ENCODE data around the gene KRT14.

KRT14 gene

GRCh38 chr17:41575336-41575735 lies 11.4 kb downstream of the KRT14 start:
- H3K27ac ChIP-seq = no peak overlapping the region
- no peak for TF ChIP-seq CTCF (conservative IDR thresholded peaks at IDR 0.05)

GRCh38 chr17:41571561-41572434 lies 14.9 kb downstream of the KRT14 start, which contains the start of gene KRT9:
TSS of gene KRT9 (minus strand) at chr17:41572059. CDS start at chr17:41571992, 67 bp downstream.
- H3K27ac ChIP-seq = no peak within 1 kb of the TSS
- TF ChIP-seq CTCF (conservative IDR thresholded peaks at IDR 0.05) = no peak

- no peak overlapping the region for H3K27ac ChIP-seq
- TF ChIP-seq CTCF (conservative IDR thresholded peaks at IDR 0.05) = no peak
Measured at GRCh38 chr17:41567317-41567716, 19.4 kb downstream of the KRT14 start.

- H3K27ac ChIP-seq = no peak overlapping the region
- no peak for TF ChIP-seq CTCF (conservative IDR thresholded peaks at IDR 0.05)
Measured at GRCh38 chr17:41565338-41565737, 21.4 kb downstream of the KRT14 start.

GRCh38 chr17:41563607-41564170 lies 23.0 kb downstream of the KRT14 start:
- TF ChIP-seq CTCF (conservative IDR thresholded peaks at IDR 0.05) = no peak

GRCh38 chr17:41561554-41561953 lies 25.1 kb downstream of the KRT14 start:
- no peak for TF ChIP-seq CTCF (conservative IDR thresholded peaks at IDR 0.05)
- H3K27ac ChIP-seq = no peak overlapping the region

More at GRCh38 chr17:41563607-41564170, 23.0 kb downstream of the KRT14 start:
- no peak overlapping the region for H3K27ac ChIP-seq

- no peak overlapping the region for H3K27ac ChIP-seq
- no peak for TF ChIP-seq CTCF (conservative IDR thresholded peaks at IDR 0.05)
Measured at GRCh38 chr17:41559548-41559947, 27.1 kb downstream of the KRT14 start.

Data from VCaP (cell line).